Measurements from ENCODE around the gene CLC.
"Not testable (repeated sequence)": the region's sequence is repeated elsewhere in the genome, so short reads cannot be mapped to it uniquely, and the experiment has no call there.

CLC gene

GRCh38 chr19:39731685-39732084 is 6.1 kb downstream of the CLC start:
- DNase-seq (ENCODE audit: low read depth in 4 of 4, low spot score in 1 of 4) = no peak

DNA sequence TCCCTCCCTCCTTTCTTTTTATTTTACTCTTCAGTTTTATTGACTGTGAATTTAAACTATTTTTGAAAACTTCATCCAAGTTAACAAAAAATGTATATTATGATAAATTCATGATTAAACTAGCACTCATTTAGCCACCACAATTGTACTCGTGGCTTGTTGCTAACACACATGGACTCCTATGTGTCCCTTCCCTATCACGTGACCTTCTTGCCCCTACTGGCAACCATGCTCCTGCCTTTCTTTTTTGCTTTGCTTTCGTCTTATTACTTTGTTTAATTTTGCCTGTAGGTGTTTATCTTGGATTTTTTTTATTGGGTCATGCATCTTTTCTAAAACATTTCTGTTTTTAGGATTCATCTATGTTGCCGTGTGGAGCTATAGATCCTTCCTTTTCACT is 8.2 kb downstream of the CLC start:
- DNase-seq (ENCODE audit: low read depth in 4 of 4, low spot score in 1 of 4) = no peak

DNA sequence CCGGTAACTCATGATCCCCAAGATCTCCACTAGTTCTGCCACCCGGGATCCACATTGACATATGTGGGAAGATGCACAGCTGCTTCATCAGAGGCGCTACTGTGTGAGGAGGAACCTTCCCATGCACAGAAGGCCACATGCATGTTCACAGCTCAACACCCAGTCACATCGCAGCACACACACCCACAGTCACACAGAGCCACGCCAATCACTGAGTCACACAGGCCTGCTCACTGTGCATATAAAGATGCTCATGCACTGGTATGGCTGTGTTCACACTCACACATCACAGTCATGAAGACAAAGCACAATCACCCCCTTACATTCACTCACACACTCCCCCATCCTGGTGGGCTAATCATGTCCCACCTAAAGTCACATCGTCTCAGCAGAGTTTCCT is 9.8 kb downstream of the CLC start:
- DNase-seq (ENCODE audit: low read depth in 4 of 4, low spot score in 1 of 4) = no peak

DNA sequence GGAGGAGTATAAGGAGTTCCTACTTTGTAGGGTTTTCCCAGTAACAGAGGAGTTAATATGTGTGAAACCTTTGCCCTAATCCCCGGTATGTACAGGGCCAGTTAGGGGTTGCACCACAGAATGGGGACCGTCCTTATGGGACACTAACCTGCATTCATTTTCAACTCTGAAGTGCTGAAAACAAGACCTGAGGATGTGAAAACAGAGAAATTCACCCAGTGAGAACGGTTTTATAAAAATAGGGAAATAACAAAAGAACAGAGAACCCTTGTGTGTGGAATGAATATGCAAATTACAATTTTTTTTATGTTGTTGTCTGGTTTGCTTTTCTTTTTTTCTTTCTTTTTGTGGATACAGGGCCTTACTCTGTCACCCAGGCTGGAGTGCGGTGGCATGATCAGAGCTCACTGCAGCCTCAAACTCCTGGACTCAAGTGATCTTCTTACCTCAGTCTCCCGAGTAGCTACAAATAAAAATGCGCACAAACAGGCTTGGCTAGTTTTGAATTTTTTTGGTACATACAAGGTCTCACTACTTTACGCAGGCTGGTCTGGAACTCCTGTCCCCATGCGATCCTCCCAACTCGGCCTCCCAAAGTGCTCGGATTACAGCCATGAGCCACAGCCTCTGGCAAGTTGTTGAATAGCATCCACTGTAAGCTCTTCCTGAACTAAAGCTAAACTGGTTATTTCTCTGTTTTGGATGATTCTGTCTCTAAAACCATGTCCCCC is 10.6 kb downstream of the CLC start:
- DNase-seq (ENCODE audit: low read depth in 4 of 4, low spot score in 1 of 4) = no peak

DNA sequence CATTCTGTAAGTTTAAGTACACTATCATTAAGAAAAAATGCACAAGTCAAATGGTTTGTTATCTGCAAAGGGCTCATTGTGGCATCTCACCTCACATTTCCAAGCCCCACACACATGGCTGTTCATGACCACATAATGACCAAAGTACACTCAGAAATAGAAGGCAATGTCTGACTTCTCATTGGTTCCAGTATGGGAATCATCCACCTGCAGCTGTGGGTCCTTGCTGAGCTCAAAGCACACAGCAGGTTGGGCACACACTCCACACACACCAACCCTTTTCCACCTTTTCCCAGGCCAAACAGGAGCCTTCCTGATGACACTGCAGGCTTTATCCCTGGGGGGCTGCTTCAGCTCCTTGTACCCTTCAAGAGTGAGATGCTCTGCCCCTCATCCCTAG is 11.8 kb downstream of the CLC start:
- no peak for DNase-seq (ENCODE audit: low read depth in 4 of 4, low spot score in 1 of 4)

- not testable (repeated sequence) for DNase-seq (ENCODE audit: low read depth in 4 of 4, low spot score in 1 of 4)
Measured at GRCh38 chr19:39720144-39720543, 17.7 kb downstream of the CLC start.

DNA sequence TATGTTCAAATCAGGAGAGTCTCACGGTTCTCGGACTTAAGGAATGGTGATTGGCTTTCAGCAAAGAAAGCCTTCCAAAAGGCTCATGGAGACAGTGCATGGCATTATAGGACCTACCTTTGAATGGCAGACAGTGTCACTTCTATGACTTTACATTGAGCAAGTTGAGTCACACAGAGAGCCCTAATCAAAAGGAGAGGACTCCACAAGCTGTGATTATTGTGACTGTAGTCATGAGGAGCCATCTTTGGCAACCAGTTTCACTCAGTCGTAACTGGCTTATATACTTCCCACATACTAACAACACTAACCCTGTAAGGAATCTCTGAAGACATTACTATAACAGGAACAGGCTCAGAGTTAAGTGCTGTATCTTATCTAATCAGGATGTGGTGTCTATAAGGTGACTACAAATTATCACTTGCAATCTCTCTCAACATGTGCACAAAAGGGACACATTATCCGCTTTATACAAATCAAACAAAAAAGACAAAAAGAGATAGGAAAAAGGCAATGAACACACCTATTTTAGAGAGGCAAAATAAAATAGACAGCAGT is 27.4 kb downstream of the CLC start:
- no peak for DNase-seq (ENCODE audit: low read depth in 4 of 4, low spot score in 1 of 4)

DNA sequence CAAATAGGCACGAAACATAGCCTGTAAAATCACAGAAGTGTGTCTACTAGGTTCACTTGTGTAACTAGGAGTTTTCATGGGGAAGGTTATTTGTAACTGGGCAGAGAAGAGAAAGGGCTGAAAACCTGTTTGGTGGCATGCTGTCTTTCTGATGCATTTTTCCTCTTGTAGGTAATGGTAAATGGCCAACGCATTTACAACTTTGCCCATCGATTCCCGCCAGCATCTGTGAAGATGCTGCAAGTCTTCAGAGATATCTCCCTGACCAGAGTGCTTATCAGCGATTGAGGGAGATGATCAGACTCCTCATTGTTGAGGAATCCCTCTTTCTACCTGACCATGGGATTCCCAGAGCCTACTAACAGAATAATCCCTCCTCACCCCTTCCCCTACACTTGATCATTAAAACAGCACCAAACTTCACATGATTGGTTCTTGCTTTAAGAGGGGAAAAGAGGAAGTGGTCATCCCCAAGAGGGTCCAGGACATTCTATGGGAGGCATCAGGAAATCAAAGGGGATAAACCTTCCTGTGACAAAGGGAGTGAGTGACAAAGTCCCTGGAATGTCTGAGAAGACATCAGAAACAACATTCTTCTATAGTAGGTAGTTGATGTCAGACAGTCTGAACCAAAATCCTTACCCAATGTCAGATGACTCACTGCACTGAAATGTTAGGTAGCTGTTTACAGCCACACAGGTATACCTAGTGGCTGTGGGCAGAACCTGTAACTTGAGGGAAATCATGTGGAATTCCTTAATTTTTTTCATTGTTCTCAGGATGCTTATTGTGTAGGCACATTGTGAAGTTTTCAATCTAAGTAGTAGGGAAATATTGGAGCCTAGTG is 28.6 kb downstream of the CLC start:
- no peak for DNase-seq (ENCODE audit: low read depth in 4 of 4, low spot score in 1 of 4)

- DNase-seq (ENCODE audit: low read depth in 4 of 4, low spot score in 1 of 4) = no peak
Measured at GRCh38 chr19:39708594-39708993, 29.2 kb downstream of the CLC start.

DNA sequence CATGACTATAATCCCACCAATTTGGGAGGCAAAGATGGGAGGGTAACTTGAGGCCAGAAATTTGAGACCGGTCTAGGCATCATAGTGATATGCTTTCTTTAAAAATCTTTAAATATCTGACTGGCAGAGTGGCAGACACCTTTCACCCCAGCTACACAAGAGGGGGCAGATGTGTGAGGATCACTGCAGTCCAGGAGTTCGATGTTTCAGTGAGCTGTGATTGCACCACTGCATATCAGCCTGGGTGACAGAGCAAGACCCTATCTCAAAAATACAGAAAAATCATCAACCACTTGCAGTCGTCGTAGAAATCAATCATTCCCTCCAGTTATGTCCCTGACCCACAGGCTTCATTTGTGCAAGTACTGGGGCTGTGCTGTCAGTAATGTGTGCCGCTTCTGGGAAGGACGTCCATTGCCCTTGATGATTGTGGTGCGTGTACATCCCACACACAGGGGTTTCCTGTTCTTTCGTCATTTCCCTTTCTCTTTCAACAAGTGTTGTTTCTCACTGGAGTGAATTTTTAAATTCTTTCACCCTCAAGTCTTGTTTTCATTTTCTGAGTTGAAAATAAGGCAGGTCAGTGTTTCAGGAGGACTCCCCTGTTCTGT is 32.1 kb downstream of the CLC start:
- DNase-seq (ENCODE audit: low read depth in 4 of 4, low spot score in 1 of 4) = no peak

DNA sequence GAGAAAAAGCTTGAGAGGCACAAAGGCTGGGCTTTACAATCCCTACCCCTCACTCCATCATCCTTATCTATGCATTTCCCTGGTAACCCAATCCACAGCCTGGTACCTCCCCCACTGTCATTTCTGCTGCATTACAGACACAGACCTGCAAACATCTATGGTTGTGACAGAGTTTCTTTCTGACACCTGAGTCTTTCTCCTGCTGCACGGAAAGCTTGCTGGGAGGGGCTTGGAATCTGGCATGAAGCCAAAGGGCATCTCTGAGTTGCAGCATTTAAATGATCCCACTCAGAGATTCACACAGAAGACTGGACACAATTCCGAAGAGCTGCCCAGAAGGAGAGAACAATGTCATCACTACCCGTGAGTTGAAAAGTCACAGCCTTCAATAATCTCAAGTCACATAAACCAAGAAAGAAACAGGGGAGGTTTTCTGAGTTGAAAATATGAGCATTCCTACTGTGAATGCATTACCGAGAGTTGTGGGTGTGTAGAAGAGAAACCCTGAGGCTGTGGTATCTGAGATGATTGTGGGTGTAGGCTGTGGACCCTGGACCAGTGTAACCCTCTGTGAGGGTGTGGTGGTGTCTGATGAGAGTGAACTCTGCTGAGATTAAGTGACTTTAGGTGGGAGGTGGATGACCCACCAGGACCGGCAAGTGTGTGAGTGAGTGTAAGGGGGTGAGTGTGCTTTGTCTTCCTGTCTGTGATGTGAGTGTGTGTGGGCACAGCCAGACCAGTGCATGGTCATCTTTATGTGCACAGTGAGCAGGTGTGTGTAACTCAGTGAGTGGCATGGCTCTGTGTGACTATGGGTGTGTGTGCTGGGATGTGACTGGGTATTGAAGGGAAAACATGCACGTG is 33.4 kb downstream of the CLC start, which contains the start of gene LGALS14:
Gene LGALS14, plus strand, starts transcription at position 301 of the 864 bp plus-strand sequence. Its CDS starts 48 bp downstream, at position 349.
- no peak for DNase-seq (ENCODE audit: low read depth in 4 of 4, low spot score in 1 of 4)

DNA sequence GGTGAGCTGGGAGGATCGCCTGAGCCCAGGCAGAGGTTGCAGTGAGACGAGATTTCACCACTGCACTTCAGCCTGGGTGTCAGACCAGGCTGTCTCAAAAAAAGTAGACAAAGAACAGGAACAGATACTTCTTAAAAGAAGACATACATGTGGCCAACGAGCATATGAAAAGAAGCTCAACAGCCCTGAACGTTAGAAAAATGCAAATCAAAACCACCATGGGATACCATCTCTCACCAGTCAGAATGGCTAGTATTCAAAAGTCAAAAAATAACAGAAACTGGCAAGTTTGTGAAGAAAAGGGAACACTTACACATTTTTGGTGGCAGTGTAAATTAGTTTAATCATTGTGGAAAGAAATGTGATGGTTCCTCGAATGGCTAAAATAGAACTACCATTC is 36.5 kb downstream of the CLC start:
- no peak for DNase-seq (ENCODE audit: low read depth in 4 of 4, low spot score in 1 of 4)

DNA sequence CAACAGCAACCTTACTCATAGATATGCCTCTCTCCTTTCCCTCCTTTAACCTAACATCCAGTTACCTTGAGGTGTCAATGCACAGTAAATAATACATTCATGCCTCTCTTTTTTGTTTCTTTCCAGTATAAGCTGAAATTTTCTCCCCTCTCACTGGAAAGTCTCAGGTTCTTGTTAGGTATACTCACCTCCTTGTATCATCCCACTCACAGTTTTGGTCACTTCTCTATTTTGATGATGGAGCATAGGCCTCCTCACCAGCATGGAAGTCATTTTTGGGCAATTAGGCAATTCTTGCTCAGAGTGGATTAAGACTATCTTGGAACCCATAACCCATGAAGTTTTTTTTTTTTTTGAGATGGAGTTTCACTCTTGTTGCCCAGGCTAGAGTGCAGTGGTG is 39.3 kb downstream of the CLC start:
- DNase-seq (ENCODE audit: low read depth in 4 of 4, low spot score in 1 of 4) = no peak

DNA sequence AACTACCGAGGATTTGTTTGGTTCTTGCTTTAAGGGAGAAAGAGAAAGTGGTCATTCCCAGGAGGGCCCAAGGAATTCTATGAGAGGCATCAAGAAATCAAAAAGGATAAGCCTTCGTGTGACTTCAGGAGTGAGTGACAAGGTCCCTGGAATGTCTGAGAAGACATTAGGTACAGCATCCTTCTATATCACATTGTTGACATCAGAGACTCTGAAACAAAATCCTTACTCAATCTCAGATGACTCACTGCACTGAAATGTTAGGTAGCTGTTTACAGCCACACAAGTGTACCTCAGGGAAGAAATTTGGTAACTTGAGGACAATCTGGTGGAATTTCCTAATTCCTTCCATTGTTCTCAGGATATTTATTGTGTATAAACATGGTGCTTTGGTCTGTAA is 41.4 kb downstream of the CLC start:
- no peak for DNase-seq (ENCODE audit: low read depth in 4 of 4, low spot score in 1 of 4)

DNA sequence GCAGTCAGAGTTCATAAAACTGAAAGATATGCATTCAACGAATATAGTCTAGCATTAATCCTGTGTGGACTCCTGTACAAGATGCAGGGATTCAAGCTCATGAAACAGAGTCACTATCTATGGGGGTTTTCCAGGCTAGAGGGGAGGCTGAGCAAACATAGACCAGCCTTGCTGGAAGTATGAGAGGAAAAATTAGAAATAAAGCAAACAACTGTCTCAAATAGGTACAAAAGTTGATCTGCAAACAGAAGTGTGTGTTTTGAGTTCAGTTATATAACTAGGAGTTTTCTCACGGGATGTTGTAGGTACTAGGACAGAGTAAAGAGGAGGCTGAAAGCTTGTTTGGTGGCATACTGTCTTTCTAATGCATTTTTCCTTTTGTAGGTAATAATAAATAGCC is 42.1 kb downstream of the CLC start:
- DNase-seq (ENCODE audit: low read depth in 4 of 4, low spot score in 1 of 4) = no peak

GRCh38 chr19:39692822-39693221 is 45.0 kb downstream of the CLC start:
- no peak for DNase-seq (ENCODE audit: low read depth in 4 of 4, low spot score in 1 of 4)

DNA sequence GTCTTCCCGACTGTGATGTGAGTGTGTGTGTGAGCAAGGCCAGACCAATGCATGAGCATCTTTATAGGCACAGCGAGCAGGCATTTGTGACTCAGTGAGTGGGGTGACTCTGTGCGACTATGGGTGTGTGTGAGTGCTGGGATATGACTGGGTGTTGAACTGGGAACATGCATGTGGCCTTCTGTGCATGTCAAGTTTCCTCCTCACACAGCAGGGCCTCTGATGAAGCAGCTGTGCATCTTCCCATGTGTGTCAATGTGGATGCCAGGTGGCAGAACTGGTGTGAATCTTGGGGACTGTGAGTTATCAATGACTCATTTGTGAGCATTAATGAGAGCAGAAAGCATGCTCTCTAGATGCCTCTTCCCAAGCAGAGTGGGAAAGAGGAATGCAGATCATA is 45.7 kb downstream of the CLC start:
- no peak for DNase-seq (ENCODE audit: low read depth in 4 of 4, low spot score in 1 of 4)

DNA sequence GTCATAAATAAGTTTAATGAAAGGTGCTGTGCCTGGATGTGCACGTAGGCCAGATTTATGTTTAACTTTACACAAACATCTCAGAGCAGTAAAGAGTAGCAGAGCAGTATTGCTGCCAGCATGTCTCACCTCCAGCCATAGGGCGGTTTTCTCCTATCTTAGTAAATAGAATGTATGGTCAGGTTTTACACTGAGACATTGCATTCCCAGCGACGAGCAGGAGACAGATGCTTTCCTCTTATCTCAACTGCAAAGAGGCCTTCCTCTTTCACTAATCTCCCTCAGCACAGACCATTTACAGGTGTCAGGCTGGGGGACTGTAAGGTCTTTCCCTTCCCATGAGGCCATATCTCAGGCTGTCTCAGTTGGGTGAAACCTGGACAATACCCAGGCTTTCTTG is 49.2 kb downstream of the CLC start:
- DNase-seq (ENCODE audit: low read depth in 4 of 4, low spot score in 1 of 4) = not testable (repeated sequence)

DNA sequence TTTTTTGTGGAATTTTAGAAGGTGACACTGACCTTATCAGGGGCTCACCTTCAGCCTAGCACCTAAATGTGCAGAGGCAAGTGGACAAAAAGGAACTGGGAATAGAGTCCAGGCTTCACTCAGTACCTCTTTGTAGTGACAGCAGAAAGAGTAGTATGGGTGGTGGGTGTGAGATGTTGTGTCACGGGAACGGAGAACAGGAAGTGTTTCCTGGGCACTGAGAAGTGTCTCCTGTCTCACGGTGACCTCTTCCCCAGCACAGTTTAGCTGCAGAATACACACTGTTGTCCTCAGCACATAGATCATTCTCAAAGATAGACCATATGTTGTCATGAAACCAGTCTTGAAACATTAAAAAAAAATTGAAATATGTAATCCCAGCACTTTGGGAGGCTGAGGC is 51.1 kb downstream of the CLC start:
- DNase-seq (ENCODE audit: low read depth in 4 of 4, low spot score in 1 of 4) = no peak

DNA sequence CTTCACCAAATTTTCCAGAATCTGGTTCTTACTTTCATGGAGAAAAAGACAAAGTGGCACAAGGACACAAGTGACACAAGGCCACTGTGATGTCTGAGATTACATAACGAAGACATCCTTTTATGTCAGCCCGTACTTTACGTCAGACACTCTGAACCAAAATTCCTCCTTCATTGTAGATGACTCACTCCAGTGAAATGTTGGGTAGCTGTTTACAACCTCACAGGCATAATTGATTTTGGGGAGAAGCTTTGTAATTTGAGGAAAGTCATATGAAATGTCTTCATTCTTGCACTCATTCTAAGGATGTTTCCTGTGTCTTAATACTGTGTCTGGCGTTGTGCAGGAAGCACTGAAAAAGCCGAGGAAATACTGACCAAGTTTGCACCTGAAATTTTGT is 53.6 kb downstream of the CLC start:
- no peak for DNase-seq (ENCODE audit: low read depth in 4 of 4, low spot score in 1 of 4)

- no peak for DNase-seq (ENCODE audit: low read depth in 4 of 4, low spot score in 1 of 4)
Measured at GRCh38 chr19:39681416-39681815, 56.4 kb downstream of the CLC start.
